Measurements from ENCODE around the gene CDK2AP2.

DNA sequence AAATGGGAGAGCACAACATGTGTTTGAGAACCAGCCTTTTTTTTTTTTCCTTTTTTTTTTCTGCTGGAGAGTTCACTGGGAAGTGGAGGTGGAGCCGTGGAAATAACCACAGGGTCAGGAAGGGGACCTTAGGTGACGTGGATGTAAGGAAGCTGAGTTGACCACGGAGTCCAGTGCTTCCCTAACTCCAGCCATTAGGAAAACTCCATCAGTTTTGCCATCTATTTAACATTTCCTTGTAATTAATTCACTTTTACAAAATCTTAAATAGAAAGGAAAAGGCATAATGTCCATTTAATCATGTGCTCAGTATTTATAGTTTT is 2.0 kb upstream of the CDK2AP2 start:
- TF ChIP-seq, protein P1, sequence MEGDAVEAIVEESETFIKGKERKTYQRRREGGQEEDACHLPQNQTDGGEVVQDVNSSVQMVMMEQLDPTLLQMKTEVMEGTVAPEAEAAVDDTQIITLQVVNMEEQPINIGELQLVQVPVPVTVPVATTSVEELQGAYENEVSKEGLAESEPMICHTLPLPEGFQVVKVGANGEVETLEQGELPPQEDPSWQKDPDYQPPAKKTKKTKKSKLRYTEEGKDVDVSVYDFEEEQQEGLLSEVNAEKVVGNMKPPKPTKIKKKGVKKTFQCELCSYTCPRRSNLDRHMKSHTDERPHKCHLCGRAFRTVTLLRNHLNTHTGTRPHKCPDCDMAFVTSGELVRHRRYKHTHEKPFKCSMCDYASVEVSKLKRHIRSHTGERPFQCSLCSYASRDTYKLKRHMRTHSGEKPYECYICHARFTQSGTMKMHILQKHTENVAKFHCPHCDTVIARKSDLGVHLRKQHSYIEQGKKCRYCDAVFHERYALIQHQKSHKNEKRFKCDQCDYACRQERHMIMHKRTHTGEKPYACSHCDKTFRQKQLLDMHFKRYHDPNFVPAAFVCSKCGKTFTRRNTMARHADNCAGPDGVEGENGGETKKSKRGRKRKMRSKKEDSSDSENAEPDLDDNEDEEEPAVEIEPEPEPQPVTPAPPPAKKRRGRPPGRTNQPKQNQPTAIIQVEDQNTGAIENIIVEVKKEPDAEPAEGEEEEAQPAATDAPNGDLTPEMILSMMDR (IDR thresholded peaks at IDR 0.05; ENCODE audit: insufficient read depth, low read length) = no peak
- TF ChIP-seq POLR2AphosphoS5 (IDR thresholded peaks at IDR 0.05; ENCODE audit: low read depth) = no peak

Data from HL-60 (cell line).